Measurements from ENCODE around the gene ZNF343. TPM values are rescaled to one million over a fixed set of nuclear protein-coding genes. Genes with fewer than 3 reads are reported as not detected.

The ZNF343 gene
- total and polyA plus RNA-seq, 2 of the 8 experiments (the other 6 are each of a cell fraction or from before 2014, with no cell fraction given): 1.8 to 5.0 TPM

DNA sequence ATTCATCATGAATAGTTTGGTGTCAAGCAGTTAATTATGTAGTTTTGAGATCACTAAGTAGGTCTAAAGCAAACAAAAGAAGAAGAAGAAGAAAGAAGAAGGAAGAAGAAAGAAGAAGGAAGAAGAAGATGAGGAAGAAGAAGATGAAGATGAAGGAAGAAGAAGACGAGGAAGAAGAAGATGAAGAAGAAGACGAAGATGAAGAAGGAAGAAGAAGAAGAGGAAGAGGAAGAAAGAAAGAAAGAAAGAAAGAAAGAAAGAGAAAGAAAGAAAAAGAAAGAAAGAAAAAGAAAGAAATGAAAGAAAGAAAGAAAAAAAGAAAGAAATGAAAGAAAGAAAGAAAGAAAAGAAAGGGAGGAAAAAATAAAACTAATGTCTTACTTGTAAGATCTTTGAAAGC is 36.9 kb upstream of the ZNF343 start:
- no peaks in the 10 kb centered on the region; a peak in 1 of 7 replicates for H3K27me3 ChIP-seq (replicated peaks in 1 of 4; ENCODE audit: control insufficient read depth in 3 of 4, extremely low read depth in 1 of 4, insufficient read depth in 3 of 4, low read length in 3 of 4)
- no peaks in the 10 kb centered on the region for H3K79me1 ChIP-seq (ENCODE audit: low read depth, low read length)
- H3K56ac ChIP-seq (replicated peaks; ENCODE audit: insufficient read length, low read depth, low read length): no peak overlapping the region
- H3K4me1 ChIP-seq (replicated peaks in 1 of 4; ENCODE audit: control insufficient read depth in 3 of 4, insufficient read depth in 4 of 4, low read length in 3 of 4): no peaks in the 10 kb centered on the region
- no peaks in the 10 kb centered on the region for H3K79me2 ChIP-seq (ENCODE audit: control insufficient read depth in 1 of 2, insufficient read depth in 2 of 2, low read length in 2 of 2)
- no peaks in the 10 kb centered on the region for H4K20me1 ChIP-seq (replicated peaks in 1 of 2; ENCODE audit: control insufficient read depth in 1 of 2, insufficient read depth in 2 of 2, low read length in 2 of 2)
- FAIRE-seq: no peak
- no peak overlapping the region for H3K18ac ChIP-seq (ENCODE audit: extremely low read depth, low read length)
- TF ChIP-seq, protein P1, sequence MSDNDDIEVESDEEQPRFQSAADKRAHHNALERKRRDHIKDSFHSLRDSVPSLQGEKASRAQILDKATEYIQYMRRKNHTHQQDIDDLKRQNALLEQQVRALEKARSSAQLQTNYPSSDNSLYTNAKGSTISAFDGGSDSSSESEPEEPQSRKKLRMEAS (IDR thresholded peaks at IDR 0.05): no peak
- no peak for TF ChIP-seq SP2 (IDR thresholded peaks at IDR 0.05; ENCODE audit: low read length)
- no peak for TF ChIP-seq BCL11A (IDR thresholded peaks at IDR 0.05; ENCODE audit: low read depth in 2 of 2, low read length in 2 of 2)
- TF ChIP-seq JUND (IDR thresholded peaks at IDR 0.05; ENCODE audit: low read length): no peak
- H2BK120ac ChIP-seq (replicated peaks; ENCODE audit: low read depth, low read length): no peak overlapping the region
- H2BK15ac ChIP-seq (ENCODE audit: low read length): no peak overlapping the region
- no peak overlapping the region for H3K27ac ChIP-seq (ENCODE audit: low read depth, low read length)
- no peak overlapping the region for H4K91ac ChIP-seq (replicated peaks; ENCODE audit: insufficient read length, low read length)
- no peak overlapping the region for H3K9ac ChIP-seq (replicated peaks in 1 of 4; ENCODE audit: extremely low read depth in 1 of 4, low read depth in 3 of 4, low read length in 3 of 4)
- H3K9me3 ChIP-seq (ENCODE audit: insufficient read depth in 2 of 2, low read depth in 1 of 2, low read length in 1 of 2): no peaks in the 10 kb centered on the region
- POLR2A ChIA-PET (ENCODE audit: partially characterized antibody): interaction anchor here (1.3 kb wide), 1 partner anchor 107 kb away, joined by 3 read pairs; no protein-coding TSS in a partner anchor
- no peak overlapping the region for H4K8ac ChIP-seq (ENCODE audit: extremely low read depth, insufficient read depth, low read length)
- no peaks in the 10 kb centered on the region for H3K23me2 ChIP-seq (ENCODE audit: low read depth, low read length)
- H4K5ac ChIP-seq (ENCODE audit: insufficient read length, low read depth, low read length): no peak overlapping the region
- H3K4ac ChIP-seq (replicated peaks; ENCODE audit: insufficient read length, low read depth, low read length): no peak overlapping the region
- no peak overlapping the region for H3K14ac ChIP-seq (ENCODE audit: insufficient read length)
- no peak overlapping the region for H3K4me3 ChIP-seq (ENCODE audit: extremely low read depth in 1 of 4, insufficient read depth in 2 of 4, low read depth in 3 of 4, low read length in 4 of 4)
- H2AK5ac ChIP-seq (ENCODE audit: low read depth, low read length): no peak overlapping the region
- WGBS, 2 experiments (ENCODE audit: extremely low coverage in 1 of 2, insufficient coverage in 1 of 2, insufficient read length in 1 of 2, insufficient replicate concordance in 2 of 2, low coverage in 1 of 2, low lambda C conversion rate in 2 of 2, missing lambda C conversion rate in 1 of 2): 72 to 99% methylated on average over 2 of the region's 2 CpGs
- DNase-seq (ENCODE audit: low read depth in 1 of 2, low spot score in 2 of 2): no peak
- no peak overlapping the region for H2BK20ac ChIP-seq (ENCODE audit: low read length)
- CTCF ChIA-PET (ENCODE audit: partially characterized antibody): interaction anchor here (0.6 kb wide), 1 partner anchor 890 kb away, joined by 3 read pairs; no protein-coding TSS in a partner anchor
- no peak overlapping the region for H2BK12ac ChIP-seq (ENCODE audit: low read depth, low read length)
- no peak overlapping the region for H2AFZ ChIP-seq (ENCODE audit: low read length)
- no peak overlapping the region for H3K23ac ChIP-seq (ENCODE audit: insufficient read length)
- H2BK5ac ChIP-seq (ENCODE audit: low read depth, low read length): no peak overlapping the region
- H3K36me3 ChIP-seq (ENCODE audit: control insufficient read depth in 2 of 4, insufficient read depth in 4 of 4, low read length in 3 of 4): no peaks in the 10 kb centered on the region
- no peak overlapping the region for H3K4me2 ChIP-seq (ENCODE audit: insufficient read depth in 1 of 2, low read depth in 2 of 2, low read length in 2 of 2)

Measured in H1 (cell line).